ENCODE data around the gene SFXN2.
"Not testable (repeated sequence)": the region's sequence is repeated elsewhere in the genome, so short reads cannot be mapped to it uniquely, and the experiment has no call there.

The SFXN2 gene

GRCh38 chr10:102714621-102715455 lies at the start of gene SFXN2:
Gene SFXN2 (plus strand): TSS chr10:102714636. CDS start chr10:102726637, 12,001 bp downstream.
- DNase-seq, result peak; percentile 74 to 87

- DNase-seq, result no peak
These were observed 48.4 kb upstream of the SFXN2 start for GRCh38 chr10:102665904-102666509.

DNA sequence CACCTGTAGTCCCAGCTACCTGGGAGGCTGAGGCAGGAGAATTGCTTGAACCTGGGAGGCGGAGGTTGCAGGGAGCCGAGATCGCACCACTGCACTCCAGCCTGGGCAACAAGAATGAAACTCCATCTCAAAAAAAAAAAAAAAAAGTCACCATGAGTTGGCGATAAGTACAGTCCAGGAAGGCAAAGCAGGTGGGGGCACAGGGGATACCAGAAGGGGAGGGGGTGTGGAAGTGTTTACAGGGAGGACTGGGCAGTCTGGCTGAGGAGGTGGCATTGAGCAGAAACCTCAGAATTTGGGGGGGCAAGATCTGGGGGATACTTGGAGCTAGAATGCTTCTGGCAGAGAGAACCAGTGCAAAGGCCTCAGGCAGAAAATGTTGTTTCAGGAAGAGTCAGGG lies 47.0 kb upstream of the SFXN2 start:
- not testable (repeated sequence) for DNase-seq

DNA sequence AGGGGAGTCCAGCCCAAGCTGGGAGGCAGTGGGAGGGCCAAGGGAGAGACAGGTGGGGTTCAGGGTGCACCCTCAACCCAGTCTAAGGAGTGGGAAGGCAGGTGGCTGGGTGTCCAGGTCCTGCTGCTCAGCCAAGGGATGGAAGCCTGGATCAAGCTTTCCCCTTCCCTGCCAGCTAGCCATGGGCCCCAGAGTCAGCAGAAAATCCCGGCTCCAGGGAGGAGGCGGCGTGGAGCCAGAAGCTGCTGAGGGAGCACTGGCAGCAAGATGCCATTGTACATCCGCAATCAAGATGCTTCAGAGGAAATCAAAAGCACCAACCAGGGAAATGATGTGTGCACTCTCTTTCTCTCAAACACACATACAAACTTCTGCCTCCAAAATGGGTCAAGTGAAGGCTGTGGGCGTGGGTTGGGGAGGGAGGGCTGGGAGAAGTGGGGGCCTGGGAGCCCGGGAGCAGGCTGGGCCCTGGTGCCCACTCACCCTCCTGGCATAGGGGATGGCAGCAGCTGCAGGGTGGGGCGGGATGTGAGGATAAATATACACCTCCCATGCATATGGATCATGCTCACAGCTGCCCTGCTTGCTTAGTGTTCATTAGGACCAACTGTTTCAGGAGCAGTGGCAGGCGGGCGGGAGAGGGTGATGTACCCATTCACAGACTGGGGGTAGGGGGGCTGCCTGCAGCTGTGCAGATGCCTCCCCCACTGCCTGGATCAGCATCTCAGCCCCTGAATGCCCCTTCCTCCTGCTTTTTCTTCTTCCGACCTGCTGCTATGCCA lies 45.9 kb upstream of the SFXN2 start:
- DNase-seq, result no peak

GRCh38 chr10:102669206-102670064 lies 45.0 kb upstream of the SFXN2 start:
- DNase-seq, result peak in 1 of 2 experiments; percentile 23

DNA sequence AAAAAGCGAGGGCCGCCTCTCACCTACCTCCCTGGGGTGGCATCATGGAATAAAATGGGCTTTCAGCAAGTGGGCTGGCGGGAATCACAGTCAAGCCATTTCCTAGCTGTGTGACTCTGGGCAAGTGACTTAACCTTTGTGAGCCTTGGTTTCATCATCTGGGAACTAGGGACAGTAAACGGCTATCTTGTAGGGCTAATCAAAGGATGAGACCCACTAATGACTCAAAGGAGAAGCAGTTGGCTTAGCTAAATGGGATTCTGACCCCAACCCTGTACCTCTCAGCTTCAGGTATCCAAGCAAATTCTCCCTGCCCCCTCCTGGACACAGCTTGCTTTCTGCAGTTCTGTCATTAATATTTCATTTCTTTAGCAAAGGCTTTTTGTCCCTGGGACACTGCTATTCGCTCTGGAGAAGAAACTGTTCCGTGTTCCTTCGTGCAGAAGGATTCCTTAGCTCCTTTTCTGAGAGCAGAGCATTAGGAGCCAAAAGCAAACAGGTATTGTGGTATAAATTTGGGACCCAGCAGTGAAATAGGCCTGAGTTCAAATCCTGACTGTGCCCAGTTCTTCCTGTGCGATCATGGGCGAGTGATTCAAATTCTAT lies 44.3 kb upstream of the SFXN2 start:
- no peak for DNase-seq

DNA sequence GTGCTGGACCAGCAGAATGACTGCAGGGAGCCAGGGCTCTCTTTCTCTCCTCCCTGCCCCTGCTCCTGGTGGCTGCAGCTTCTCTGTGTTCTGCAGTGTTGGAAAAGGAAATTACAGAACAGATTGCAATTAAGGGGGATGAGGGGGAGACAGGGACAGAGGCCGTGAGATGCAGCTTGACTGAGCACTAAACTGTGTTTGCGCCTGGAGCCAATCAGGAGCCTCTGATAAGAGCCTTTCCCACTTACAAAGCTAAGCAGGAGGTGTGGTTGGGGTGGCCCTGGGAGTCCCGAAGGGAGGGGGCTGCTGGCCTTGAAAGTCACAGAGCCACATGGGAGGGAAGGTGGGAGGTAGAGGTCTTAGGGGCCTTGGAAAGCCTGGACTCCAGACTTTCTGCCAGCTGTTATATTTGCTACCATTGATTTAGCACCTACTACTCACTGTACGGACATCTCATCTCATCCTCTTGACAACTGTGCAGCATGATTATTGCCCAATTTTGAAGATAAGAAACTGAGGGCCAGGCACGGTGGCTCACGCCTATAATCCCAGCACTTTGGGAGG lies 43.5 kb upstream of the SFXN2 start:
- DNase-seq, result no peak

- no peak for DNase-seq
These were observed 41.1 kb upstream of the SFXN2 start for GRCh38 chr10:102673236-102673818.

DNA sequence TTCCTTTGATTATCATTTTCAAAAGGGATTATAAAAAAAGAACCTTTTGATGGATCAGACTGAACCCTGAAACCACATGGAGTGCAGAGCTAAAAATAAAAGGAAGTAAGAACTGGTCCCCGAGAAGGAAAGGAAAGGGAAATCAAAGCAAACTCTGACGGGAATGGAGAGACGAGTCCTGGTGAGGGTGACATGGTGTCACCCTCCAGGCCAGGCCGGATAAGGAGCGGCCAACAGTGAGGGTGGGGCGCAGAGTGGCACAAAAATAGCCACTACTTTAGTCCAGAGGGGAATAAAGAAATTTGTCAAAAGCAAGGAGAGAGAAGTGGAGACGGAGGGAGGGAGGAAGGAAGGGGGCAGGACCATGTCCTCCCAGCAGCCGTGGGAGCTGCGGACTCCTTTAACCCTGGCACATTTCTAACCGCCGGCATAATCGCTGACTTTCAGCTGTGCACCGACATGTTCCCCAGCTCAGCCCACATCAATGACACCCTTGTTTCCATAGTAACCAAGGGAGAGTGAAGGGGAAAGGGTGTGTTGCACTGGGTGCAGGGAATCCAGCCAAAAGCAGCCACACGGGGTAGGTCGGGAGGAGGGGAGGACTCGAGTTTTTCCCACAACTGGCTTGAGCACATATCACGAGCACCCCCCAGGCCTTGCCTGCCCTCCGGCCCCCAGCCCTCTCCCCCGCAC lies 40.5 kb upstream of the SFXN2 start:
- peak; percentile 75 to 81 for DNase-seq

DNA sequence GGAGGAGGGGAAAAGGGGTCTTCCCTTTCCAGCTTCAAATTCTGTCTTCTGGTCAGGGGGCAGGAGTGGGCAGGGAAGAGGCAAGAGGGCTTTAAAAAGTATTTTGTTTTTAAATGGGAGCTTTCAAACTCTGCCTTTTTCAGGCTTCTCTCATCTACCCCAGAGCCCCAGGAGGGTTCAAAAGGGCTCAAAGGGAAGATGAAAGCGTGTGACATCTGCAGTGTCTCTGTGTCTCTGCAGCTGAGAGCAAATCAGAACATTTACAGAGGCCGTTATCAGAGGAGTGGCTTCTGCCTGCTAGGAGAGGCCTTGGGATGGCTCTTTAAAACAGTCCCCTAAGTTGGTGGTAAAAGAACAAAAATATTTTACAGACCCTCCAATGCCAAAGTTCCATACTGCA lies 39.9 kb upstream of the SFXN2 start:
- DNase-seq, result no peak

DNA sequence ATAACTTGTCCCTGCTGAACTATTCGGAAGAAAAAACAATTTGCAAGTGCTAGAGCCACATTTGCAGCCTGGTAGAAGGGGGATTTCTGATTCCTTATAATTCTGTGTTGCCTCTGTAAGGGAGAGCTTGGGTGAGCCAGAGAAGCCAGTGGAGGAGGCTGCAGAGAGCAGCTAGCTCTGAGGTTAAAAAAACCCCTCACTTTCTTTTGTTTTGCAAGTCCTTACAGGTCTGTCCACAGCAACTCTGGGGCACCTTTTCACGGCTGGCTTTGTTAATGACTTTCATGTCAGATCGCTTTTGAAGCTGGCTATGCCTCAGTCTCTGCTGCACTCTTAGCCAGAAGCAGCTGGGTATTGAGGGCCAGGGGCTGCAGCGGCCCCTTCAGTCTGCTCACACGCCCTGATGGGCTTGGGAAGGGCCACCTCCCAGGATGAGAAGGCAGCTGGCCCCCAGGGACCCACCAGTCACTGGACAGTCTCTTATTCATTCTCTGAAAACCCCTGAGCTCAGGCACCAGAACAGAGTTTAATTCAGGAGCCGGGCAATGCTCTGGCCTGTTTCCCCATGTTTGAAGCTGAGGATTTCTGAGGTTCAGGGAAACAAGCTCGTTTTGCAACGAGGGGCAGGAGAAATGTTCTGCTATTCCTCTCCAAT lies 39.3 kb upstream of the SFXN2 start:
- no peak for DNase-seq

- DNase-seq, result peak; percentile 57 to 63
These were observed 38.5 kb upstream of the SFXN2 start for GRCh38 chr10:102675666-102676533.

- DNase-seq, result no peak
These were observed 37.7 kb upstream of the SFXN2 start for GRCh38 chr10:102676534-102677315.

DNA sequence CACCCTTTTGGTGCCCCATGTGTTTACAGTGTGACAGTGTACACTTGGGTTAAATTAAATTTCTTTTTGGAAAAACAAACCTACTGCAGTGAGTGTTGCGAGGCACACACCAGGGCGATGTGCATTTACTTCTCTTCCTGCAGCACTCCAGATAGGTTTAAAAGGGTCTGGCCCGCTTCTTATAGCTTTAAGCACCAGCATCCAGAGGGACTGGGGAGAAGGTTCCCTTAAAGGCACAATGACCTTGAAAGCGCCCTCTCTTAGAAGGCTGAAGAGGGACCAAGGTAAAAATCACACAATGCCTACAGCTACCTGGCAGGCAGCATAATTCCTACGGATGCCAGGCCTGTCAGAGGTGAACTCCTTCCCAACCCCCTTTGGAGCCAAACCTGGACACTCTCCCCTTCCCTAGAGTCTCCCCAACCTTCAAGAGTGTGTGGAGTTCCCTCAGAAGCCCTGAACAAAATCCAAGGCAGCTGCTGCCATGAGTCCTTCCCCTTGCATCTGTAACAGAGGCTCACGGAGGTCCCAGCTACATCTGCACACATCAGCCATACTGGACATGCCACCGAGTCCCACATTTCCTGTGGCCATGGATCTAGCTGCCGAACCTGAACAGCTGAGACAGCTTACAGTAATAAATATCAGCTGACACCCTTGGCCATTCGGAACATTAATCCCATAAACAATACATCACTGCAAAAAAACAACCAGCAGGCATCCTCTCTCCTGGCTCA lies 36.9 kb upstream of the SFXN2 start:
- no peak for DNase-seq

DNA sequence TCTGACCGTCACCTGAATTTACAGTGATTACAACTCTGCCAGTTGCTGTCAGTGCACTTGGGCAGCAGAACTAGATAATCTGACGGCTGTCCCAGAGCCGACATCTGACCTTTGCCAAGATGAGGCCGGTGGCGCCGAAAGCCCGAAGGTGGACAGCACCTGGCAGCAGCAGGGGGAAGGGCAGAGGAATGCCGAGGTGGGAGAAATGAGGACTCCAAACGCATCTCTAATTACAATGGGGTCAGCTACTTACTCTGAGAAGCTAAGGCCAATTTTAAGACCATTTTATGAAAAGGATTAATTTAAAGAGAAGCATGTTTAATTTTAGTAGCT lies 36.4 kb upstream of the SFXN2 start:
- DNase-seq, result no peak

DNA sequence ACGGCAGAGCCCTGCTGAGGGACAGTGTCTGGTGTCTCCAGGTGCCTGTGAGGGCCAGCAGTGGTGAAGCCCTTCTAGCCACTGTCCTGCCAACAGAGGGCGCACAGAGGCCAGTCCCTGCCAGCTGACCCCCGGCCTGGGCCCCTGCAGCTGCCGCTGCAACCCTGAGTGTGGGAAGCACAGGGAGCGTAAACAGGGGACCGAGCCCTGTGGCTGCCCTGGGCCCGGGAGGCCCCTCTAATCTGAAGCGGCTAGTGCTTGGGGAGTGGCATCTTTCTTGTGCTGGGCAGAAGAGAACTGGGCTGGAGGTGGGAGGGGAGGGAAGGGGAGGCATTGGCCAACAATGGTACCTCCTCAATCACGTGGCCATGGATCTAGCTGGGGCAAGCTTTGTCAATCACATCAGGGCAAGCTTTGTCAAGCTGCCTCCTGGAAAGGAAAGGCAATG lies 35.6 kb upstream of the SFXN2 start:
- peak; percentile 45 to 47 for DNase-seq

- no peak for DNase-seq
These were observed 34.8 kb upstream of the SFXN2 start for GRCh38 chr10:102679596-102679995.

GRCh38 chr10:102681696-102682095 lies 32.7 kb upstream of the SFXN2 start:
- no peak for DNase-seq

Measured in Kasumi-1 (cell line).